ENCODE results near the gene CTXN1.

Gene CTXN1

DNA sequence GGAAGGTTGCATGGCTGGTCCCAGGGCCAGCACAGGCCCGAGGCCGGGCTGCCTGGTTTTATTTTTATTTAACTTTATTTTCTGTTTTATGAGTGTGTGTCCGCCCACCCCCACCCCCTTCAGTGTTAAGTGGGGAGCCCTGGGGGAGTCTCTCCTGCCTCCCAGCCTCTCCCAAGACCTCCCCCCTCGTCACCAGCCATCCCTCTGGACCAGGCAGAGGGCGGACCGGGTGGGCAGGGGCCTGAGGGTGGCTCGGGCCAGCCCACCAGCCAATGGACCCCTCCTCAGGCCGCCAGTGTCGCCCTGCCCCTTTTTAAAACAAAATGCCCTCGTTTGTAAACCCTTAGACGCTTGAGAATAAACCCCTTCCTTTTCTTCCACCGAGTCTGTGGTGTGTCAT is 11.8 kb downstream of the CTXN1 start:
- DNase-seq = no peak

DNA sequence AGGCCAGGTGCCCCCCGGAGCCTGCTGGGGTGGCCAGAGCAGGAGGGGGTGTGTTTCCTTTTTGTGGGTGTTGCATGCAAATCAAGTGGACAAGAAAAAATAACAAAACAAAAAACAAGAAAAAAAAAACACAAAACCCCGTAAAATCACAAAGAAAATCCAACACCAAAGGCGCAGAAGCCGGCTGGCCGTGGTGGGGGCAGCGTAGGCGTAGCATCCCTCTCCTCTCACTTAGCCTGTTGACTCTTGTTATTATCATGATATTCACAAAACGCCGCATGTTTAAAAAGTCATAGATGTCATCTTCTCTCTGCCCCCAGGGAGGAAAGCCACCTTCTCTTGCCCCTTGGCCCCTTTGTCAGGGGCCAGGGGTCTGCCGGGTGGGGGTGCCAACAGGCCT is 12.3 kb downstream of the CTXN1 start:
- DNase-seq = no peak

- DNase-seq = no peak
These were observed 13.0 kb downstream of the CTXN1 start for GRCh38 chr19:7912697-7913564.

- DNase-seq = no peak
These were observed 13.7 kb downstream of the CTXN1 start for GRCh38 chr19:7912144-7912696.

GRCh38 chr19:7911508-7912143 is 14.3 kb downstream of the CTXN1 start:
- DNase-seq = no peak

DNA sequence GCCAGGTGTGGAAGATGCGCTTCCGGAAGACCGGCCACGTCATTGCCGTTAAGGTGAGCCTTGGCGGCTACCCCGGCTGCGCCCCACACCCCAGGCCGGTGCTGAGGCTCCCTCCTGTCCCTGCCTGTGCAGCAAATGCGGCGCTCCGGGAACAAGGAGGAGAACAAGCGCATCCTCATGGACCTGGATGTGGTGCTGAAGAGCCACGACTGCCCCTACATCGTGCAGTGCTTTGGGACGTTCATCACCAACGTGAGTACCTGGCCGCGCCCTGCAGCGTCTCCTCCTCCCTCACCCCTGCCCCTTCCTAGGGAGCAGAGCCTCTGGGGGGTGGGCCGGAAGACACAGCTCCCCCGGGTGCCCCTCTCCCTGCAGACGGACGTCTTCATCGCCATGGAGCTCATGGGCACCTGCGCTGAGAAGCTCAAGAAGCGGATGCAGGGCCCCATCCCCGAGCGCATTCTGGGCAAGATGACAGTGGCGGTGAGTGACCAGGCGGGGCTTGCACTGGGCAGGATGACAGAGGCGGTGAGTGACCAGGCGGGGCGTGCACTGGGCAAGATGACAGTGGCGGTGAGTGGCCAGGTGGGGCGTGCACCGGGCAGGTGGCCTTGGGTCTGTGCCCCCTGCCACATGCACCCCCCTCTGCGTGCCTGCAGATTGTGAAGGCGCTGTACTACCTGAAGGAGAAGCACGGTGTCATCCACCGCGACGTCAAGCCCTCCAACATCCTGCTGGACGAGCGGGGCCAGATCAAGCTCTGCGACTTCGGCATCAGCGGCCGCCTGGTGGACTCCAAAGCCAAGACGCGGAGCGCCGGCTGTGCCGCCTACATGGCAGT is 15.4 kb downstream of the CTXN1 start:
- DNase-seq = peak in 1 of 14 donors; percentile 24

DNA sequence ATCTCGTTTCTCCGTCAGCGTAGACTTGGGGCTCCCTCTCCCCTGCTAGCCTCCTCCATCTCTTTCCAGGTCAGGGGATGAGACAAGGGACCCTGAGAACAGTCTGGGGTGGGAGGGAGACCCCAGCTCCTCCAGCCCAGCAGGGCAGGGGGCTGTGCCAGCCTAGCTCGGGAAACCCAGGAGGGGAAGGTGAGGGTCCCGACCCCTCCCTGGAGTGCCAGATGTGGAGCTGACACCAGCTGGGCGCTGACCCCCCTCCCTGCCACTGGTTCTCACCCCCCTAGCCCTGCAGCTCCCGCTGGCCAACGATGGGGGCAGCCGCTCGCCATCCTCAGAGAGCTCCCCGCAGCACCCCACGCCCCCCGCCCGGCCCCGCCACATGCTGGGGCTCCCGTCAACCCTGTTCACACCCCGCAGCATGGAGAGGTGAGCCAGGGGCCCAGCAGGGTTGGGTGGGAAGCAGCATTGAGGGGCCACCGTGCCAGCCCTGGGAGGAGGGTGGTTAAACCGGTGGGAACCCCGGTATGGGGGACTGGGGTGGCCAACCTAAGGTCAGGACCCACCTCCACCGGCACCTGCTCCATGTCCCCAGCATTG is 16.4 kb downstream of the CTXN1 start:
- no peak for DNase-seq

- peak in 1 of 14 donors; percentile 38 for DNase-seq
These were observed 17.0 kb downstream of the CTXN1 start for GRCh38 chr19:7908742-7909461.

DNA sequence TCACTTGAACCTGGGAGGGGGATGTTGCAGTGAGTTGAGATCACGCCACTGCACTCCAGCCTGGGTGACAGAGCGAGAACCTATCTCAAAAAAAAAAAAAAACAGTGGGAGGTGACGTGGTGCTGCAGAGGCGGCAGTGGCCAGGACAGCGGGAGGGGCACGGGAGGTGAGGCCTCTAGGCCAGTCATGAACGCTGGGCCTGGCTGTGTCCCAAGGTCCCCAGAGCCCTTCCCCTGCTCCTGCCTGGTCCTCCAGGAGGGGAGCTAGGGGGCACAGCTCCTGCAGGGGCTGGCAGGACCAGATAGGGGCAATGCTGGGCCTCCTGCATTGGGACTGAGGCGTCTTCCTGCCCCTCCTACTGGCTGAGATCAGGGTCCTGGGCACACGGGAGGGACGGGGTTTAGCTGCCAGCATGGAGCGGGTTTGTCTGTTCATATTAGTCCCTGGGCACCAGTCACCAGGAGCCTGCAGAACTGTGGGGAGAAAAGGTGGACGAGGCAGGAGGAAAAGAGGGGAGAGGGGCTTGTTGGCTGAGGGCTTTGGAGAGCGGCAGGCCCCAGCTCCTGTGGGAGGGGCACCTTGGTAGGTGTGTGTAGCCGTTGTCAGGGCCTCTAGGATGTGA is 17.7 kb downstream of the CTXN1 start:
- DNase-seq = no peak

GRCh38 chr19:7907544-7907943 is 18.4 kb downstream of the CTXN1 start:
- DNase-seq = no peak

- no peak for DNase-seq
These were observed 18.8 kb downstream of the CTXN1 start for GRCh38 chr19:7907122-7907521.

- DNase-seq = no peak
These were observed 20.1 kb downstream of the CTXN1 start for GRCh38 chr19:7905859-7906258.

- DNase-seq = no peak
These were observed 20.7 kb downstream of the CTXN1 start for GRCh38 chr19:7905268-7905667.

DNA sequence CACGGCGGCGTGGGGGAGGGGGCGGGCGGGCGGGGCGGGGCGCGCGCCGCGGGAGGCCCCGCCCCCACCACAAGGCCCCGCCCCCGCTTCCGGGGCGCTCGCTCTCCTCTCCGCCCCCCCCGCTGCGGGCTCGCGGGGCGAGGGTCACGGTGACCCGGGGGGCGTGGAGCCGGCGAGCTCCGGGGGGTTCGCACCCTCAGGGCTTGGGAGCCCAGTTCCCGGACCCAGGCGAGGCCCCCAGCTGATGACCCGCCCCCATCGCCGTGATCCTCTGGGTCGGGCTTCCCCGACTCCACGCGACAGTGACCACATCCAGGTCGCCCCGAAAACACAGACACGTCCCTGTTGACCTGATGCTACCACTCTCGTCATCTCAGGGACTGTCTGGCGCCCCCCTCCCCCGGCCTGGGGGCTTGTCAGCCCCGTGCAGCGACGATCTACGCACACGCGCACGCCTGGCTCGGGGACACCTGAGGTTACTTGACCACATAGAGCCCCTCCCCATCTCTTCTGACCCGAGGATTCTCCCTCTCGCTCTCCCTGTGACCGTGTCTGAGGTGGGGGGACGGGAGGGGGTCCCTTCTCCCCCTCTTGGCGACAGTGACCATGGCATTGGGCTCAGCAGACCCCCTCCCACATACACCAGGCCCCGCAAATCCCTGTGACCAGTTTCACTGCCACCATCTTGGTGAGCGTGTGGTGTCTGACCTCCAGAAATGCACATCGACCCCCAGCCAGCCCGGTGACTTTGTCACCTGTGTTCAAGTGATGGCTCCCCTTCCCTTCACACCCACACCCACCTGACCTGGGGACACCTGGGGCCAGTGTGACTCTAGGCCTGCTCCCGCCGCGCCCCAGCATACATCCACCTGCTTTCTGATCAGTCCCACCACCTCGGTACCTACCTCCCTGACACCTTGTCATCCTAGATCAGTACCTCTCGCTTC is 21.6 kb downstream of the CTXN1 start:
- peak in 3 of 14 donors; percentile 26 to 70 (median 60) for DNase-seq

DNA sequence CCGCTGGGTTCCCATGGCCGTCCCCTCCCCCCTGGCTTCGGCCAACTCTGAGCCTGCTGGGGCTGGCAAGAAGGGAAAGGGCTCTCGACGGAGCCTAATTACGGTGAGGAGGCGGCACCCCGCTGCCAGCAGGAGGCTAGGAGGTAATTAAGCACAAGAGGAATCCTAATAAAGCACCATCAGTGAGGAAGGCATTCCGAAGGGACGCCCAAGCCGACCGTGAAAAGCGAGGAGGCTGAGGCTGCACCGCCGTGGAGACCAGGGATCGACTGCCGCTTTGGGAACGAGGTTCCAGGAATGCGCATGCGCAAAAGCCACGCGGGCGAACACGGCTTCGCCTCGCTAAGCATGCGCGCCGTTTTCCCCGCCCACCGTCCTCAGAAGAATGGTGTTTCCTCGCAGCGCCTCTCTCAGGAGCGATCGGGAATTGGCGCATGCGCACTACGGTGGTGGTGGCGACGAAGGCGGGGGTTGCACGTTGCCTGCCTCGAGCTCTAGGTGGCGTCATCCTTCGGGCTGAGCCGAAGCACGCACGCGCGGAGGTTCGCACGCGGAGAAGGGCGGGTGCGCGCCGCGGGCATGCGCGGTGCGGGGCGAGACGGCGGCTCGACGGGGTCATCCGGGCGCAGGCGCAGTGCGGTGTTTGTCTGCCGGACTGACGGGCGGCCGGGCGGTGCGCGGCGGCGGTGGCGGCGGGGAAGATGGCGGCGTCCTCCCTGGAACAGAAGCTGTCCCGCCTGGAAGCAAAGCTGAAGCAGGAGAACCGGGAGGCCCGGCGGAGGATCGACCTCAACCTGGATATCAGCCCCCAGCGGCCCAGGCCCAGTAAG is 22.5 kb downstream of the CTXN1 start, which contains the start of gene MAP2K7:
Gene MAP2K7, plus strand, starts transcription at position 634 of the 830 bp plus-strand sequence. Its CDS starts 68 bp downstream, at position 702.
- DNase-seq = peak; percentile 95 to 100 (median 99)

DNA sequence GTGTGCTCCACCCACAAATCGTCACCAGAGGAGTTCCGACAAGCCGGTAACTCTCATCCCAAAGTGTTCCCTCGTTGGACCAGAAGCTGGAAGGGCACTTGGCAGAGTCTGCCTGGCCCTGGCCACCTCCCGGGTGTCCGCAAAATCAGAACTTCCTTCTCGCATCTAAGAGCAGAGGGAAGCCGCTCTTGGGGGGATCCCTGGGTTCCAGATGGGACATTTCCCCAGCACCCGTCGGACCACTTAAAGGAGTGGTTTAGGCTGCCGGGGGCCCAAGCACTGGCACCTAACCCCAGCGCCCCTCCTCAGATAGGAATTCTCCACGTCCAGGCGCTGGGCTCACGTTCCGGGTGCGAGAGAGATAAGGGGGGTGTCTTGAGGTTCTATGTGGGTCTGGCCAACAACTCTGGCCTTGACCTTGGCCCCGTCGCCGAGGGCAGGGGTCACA is 23.1 kb downstream of the CTXN1 start:
- no peak for DNase-seq

- no peak for DNase-seq
These were observed 24.6 kb downstream of the CTXN1 start for GRCh38 chr19:7901337-7901736.

GRCh38 chr19:7900931-7901330 is 25.0 kb downstream of the CTXN1 start:
- no peak for DNase-seq

DNA sequence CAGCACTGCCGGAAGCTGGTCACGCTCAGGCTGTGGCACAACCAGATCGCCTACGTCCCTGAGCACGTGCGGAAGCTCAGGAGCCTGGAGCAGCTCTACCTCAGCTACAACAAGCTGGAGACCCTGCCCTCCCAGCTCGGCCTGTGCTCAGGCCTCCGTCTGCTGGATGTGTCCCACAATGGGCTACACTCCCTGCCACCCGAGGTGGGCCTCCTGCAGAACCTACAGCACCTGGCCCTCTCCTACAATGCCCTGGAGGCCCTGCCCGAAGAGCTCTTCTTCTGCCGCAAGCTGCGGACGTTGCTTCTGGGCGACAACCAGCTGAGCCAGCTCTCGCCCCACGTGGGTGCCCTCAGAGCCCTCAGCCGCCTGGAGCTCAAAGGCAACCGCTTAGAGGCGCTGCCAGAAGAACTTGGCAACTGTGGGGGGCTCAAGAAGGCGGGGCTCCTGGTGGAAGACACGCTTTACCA is 25.5 kb downstream of the CTXN1 start:
- DNase-seq = no peak
